ENCODE data around the gene METRN.

DNA sequence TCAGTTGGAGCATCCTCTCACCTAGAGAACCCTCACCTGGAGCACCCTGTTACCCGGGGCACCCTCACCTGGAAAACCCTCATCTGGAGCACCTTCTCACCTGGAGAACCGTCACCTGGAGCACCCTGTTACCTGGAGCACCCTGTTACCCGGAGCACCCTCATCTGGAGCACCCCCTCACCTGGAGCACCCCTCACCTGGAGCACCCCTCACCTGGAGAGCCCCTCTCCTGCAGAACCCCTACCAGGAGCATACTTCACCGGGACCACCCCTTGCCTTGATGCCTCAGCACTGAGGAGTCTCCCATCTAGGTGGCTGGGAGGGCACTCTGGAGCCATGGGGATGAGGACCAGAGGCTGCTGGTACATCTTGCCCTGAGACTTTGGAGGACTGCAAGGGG is 6.0 kb upstream of the METRN start:
- TF ChIP-seq, protein P1, sequence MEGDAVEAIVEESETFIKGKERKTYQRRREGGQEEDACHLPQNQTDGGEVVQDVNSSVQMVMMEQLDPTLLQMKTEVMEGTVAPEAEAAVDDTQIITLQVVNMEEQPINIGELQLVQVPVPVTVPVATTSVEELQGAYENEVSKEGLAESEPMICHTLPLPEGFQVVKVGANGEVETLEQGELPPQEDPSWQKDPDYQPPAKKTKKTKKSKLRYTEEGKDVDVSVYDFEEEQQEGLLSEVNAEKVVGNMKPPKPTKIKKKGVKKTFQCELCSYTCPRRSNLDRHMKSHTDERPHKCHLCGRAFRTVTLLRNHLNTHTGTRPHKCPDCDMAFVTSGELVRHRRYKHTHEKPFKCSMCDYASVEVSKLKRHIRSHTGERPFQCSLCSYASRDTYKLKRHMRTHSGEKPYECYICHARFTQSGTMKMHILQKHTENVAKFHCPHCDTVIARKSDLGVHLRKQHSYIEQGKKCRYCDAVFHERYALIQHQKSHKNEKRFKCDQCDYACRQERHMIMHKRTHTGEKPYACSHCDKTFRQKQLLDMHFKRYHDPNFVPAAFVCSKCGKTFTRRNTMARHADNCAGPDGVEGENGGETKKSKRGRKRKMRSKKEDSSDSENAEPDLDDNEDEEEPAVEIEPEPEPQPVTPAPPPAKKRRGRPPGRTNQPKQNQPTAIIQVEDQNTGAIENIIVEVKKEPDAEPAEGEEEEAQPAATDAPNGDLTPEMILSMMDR (IDR thresholded peaks at IDR 0.05) = no peak
- TF ChIP-seq POLR2A (IDR thresholded peaks at IDR 0.05) = no peak
